Measurements from ENCODE around the gene SMIM17.

- TF ChIP-seq RXRA (IDR thresholded peaks at IDR 0.05; ENCODE audit: borderline replicate concordance, low read depth), result no peak
- TF ChIP-seq TAF1 (IDR thresholded peaks at IDR 0.05; ENCODE audit: borderline replicate concordance, low read depth, low read length), result no peak
- no peak for TF ChIP-seq PBX3 (IDR thresholded peaks at IDR 0.05)
- TF ChIP-seq, protein P1, sequence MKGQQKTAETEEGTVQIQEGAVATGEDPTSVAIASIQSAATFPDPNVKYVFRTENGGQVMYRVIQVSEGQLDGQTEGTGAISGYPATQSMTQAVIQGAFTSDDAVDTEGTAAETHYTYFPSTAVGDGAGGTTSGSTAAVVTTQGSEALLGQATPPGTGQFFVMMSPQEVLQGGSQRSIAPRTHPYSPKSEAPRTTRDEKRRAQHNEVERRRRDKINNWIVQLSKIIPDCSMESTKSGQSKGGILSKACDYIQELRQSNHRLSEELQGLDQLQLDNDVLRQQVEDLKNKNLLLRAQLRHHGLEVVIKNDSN (IDR thresholded peaks at IDR 0.05; ENCODE audit: borderline replicate concordance, low read depth), result no peak
- no peak for TF ChIP-seq CTCF (IDR thresholded peaks at IDR 0.05)
- TF ChIP-seq IRF3 (IDR thresholded peaks at IDR 0.05; ENCODE audit: low read depth, low read length), result no peak
- no peak for TF ChIP-seq NFIC (IDR thresholded peaks at IDR 0.05; ENCODE audit: borderline replicate concordance)
- no peak for TF ChIP-seq FOXM1 (IDR thresholded peaks at IDR 0.05; ENCODE audit: low read depth)
- TF ChIP-seq MXI1 (IDR thresholded peaks at IDR 0.05; ENCODE audit: low read depth, low read length), result no peak
- no peak for TF ChIP-seq JUND (IDR thresholded peaks at IDR 0.05)
- TF ChIP-seq POLR2AphosphoS5 (IDR thresholded peaks at IDR 0.05; ENCODE audit: low read depth, low read length), result no peak
- TF ChIP-seq, protein P2, sequence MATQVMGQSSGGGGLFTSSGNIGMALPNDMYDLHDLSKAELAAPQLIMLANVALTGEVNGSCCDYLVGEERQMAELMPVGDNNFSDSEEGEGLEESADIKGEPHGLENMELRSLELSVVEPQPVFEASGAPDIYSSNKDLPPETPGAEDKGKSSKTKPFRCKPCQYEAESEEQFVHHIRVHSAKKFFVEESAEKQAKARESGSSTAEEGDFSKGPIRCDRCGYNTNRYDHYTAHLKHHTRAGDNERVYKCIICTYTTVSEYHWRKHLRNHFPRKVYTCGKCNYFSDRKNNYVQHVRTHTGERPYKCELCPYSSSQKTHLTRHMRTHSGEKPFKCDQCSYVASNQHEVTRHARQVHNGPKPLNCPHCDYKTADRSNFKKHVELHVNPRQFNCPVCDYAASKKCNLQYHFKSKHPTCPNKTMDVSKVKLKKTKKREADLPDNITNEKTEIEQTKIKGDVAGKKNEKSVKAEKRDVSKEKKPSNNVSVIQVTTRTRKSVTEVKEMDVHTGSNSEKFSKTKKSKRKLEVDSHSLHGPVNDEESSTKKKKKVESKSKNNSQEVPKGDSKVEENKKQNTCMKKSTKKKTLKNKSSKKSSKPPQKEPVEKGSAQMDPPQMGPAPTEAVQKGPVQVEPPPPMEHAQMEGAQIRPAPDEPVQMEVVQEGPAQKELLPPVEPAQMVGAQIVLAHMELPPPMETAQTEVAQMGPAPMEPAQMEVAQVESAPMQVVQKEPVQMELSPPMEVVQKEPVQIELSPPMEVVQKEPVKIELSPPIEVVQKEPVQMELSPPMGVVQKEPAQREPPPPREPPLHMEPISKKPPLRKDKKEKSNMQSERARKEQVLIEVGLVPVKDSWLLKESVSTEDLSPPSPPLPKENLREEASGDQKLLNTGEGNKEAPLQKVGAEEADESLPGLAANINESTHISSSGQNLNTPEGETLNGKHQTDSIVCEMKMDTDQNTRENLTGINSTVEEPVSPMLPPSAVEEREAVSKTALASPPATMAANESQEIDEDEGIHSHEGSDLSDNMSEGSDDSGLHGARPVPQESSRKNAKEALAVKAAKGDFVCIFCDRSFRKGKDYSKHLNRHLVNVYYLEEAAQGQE (IDR thresholded peaks at IDR 0.05; ENCODE audit: low read depth, low read length), result no peak
These were observed 46.3 kb upstream of the SMIM17 start for GRCh38 chr19:56596676-56597075.

All from SK-N-SH (cell line).